Right atrium auricular region (tissue), 2 donors: ENCODE data around the gene IL21R. TPM values are rescaled to one million over a fixed set of nuclear protein-coding genes. Genes with fewer than 3 reads are reported as not detected.

Experiments
- DNase-seq: peaks from one replicate; pipeline ENCODE4 v3.0.0-alpha.2; 2019; ENCODE audit warnings: low spot score
- H3K27ac ChIP-seq, 2 donors: fragments of 200-600 bp; sonication (generic); 1 replicate in 1 of 2; 2 replicates in 1 of 2; pipeline ENCODE4 v1.5.1; 2016 to 2019
- H3K27me3 ChIP-seq, 2 donors: fragments of 200-600 bp; sonication (generic); one replicate each; pipeline versions ENCODE4 v1.5.1 to v1.6.0; 2017 to 2019
- H3K36me3 ChIP-seq: fragments of 200-600 bp; sonication (generic); one replicate; pipeline ENCODE4 v1.5.1; 2016
- H3K4me1 ChIP-seq, 2 donors: fragments of 200-600 bp; sonication (generic); one replicate each; pipeline versions ENCODE4 v1.5.1 to v1.6.0; 2017 to 2019
- H3K4me3 ChIP-seq, 2 donors: fragments of 200-600 bp; sonication (generic); 1 replicate in 1 of 2; 2 replicates in 1 of 2; pipeline ENCODE4 v1.5.1; 2017 to 2019; ENCODE audit warnings: mild to moderate bottlenecking in 1 of 2, moderate library complexity in 1 of 2
- H3K9me3 ChIP-seq, 2 donors: fragments of 200-600 bp; sonication (generic); one replicate each; pipeline ENCODE4 v1.5.1; 2019
- total RNA-seq, 2 donors: library from RNA; depleted of rRNA; stranded (reverse); fragments of >200 nt; gene quantifications; one replicate each; pipeline ENCODE4 v1.1.0, GENCODE V29; 2016
- TF ChIP-seq, protein P1 (sequence below), 2 donors: fragments of 200-600 bp; sonication (generic); IDR thresholded peaks; one replicate each; pipeline ENCODE4 v1.5.1; 2019; ENCODE audit warnings: antibody characterized with exemption in 2 of 2

Gene IL21R
- total RNA-seq, 2 donors from 2014 or later = 0.07 to 1.3 TPM

DNA sequence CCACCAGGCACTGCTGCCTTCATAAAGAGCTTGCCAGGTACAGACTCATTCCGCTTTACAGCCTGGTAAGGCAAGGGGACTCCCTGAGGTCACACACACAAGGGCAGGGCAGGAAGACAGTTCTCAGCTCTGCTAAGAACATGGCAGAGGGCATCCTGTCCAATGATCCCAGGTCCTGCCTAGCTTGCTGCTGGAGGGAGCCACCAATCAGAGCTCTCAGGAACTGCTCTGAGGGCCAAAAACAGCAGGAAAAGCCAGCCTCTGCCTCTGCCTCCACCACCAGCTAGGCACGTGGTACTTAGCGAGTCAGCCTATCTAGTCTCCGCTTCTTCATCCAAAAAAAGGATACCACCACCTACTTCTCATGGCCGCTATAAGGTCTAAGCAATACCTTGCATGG is 81.7 kb downstream of the IL21R start:
- Histone ChIP-seq H3K4me3 (no peak overlapping the region), H3K27ac (no peak overlapping the region), H3K9me3 (no peaks in the 10 kb centered on the region)

DNA sequence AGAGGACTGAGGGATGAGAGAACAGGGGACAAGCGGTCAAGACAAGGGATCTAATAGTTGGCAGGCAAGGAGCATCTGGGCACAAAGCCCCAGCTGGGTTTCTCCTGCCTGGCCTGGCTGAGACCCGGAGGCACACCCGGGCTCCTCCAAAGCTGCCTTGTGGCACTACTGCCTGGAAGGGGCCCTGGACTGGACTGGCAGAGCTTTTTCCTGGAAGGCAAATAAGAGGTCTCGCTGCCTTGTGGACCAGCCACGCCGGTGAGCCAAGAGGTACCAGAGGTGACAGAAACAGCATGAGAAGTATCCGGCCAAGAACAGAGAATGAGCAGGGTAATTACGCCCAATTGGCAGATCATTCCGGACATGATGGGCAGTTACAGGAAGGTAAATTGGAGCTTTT is 83.2 kb downstream of the IL21R start:
- DNase-seq = no peak
- no peaks in the 10 kb centered on the region for H3K4me1 ChIP-seq
- H3K27ac ChIP-seq = no peak overlapping the region
- TF ChIP-seq, protein P1, sequence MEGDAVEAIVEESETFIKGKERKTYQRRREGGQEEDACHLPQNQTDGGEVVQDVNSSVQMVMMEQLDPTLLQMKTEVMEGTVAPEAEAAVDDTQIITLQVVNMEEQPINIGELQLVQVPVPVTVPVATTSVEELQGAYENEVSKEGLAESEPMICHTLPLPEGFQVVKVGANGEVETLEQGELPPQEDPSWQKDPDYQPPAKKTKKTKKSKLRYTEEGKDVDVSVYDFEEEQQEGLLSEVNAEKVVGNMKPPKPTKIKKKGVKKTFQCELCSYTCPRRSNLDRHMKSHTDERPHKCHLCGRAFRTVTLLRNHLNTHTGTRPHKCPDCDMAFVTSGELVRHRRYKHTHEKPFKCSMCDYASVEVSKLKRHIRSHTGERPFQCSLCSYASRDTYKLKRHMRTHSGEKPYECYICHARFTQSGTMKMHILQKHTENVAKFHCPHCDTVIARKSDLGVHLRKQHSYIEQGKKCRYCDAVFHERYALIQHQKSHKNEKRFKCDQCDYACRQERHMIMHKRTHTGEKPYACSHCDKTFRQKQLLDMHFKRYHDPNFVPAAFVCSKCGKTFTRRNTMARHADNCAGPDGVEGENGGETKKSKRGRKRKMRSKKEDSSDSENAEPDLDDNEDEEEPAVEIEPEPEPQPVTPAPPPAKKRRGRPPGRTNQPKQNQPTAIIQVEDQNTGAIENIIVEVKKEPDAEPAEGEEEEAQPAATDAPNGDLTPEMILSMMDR (IDR thresholded peaks at IDR 0.05) = no peak
- no peaks in the 10 kb centered on the region for H3K9me3 ChIP-seq
- no peak overlapping the region for H3K4me3 ChIP-seq
- peaks cover 99% of the 10 kb centered on the region for H3K36me3 ChIP-seq
- no peaks in the 10 kb centered on the region for H3K27me3 ChIP-seq

More for the DNA sequence above, 81.7 kb downstream of the IL21R start:
- DNase-seq = no peak
- TF ChIP-seq, protein P1 (IDR thresholded peaks at IDR 0.05) = no peak
- H3K4me1 ChIP-seq = no peaks in the 10 kb centered on the region
- H3K36me3 ChIP-seq = peaks cover 89% of the 10 kb centered on the region
- no peaks in the 10 kb centered on the region for H3K27me3 ChIP-seq

DNA sequence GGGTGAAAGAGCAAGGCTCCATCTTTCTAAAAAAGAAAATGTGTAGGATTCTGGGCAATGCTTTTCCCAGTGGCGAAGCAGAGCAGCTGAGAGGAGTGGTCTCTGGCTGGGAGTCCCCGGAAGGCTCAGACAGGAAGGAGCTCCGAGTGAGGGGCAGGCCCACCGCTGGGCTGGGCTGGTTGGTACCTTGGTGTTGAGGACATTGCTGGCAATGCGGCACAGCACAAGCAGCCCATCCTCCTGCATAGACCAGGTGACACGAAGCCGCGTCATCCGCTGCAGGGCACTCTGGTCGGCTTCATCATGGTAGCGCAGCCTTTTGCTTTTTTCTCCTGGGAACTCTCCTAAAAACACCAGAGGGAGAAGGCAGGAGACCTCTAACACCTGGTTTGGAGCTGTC is 83.8 kb downstream of the IL21R start:
- Histone ChIP-seq H3K4me1 (no peaks in the 10 kb centered on the region), H3K27me3 (no peaks in the 10 kb centered on the region), H3K27ac (no peak overlapping the region), H3K9me3 (no peaks in the 10 kb centered on the region), H3K4me3 (no peak overlapping the region), H3K36me3 (peaks cover 98% of the 10 kb centered on the region)
- TF ChIP-seq, protein P1 (IDR thresholded peaks at IDR 0.05) = no peak
- DNase-seq = no peak

DNA sequence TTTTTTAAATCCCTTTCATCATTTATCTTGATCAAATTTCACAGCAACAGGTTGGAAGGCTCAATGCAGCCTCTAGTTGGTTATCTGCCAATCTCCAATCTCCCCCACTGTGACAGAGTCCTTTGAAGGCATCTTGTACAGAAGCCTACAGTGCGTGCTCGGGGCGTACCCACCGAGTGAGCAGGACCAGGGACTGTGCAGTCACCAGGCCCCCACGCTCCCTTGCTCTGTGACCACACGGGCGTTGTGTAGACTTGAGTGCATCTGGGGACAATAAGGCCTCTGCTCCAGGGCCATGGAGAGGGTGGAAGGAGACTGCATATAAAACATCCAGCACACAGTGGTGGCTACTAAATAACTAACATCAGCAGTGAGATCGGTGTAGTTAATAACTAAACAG is 84.4 kb downstream of the IL21R start:
- no peak for DNase-seq
- TF ChIP-seq, protein P1 (IDR thresholded peaks at IDR 0.05) = no peak
- H3K27me3 ChIP-seq = no peaks in the 10 kb centered on the region
- H3K36me3 ChIP-seq = peaks cover 97% of the 10 kb centered on the region
- no peak overlapping the region for H3K4me3 ChIP-seq
- no peaks in the 10 kb centered on the region for H3K9me3 ChIP-seq
- H3K4me1 ChIP-seq = no peaks in the 10 kb centered on the region
- no peak overlapping the region for H3K27ac ChIP-seq

DNA sequence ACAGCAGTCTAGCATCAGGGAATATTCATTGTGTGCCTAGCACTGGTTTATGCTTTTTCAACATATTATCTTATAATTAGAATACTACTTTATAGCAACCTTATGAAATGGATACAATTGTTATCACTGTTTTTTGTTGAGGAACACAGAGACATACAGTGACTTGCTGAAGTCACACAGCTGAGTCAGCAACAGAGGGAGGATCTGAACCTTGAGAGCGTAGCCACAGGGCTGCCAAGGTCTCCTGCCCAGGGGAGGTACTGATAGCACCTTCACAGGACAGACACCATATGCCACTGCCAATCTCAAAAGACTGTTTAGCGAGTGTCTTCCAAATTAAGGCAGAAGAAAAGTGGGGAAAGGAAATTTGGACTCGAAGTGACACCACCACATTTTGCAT is 84.8 kb downstream of the IL21R start:
- no peak overlapping the region for H3K4me3 ChIP-seq
- no peak overlapping the region for H3K27ac ChIP-seq
- no peaks in the 10 kb centered on the region for H3K9me3 ChIP-seq
- TF ChIP-seq, protein P1 (IDR thresholded peaks at IDR 0.05) = no peak
- no peaks in the 10 kb centered on the region for H3K4me1 ChIP-seq
- no peak for DNase-seq
- H3K36me3 ChIP-seq = peaks cover 97% of the 10 kb centered on the region
- no peaks in the 10 kb centered on the region for H3K27me3 ChIP-seq

DNA sequence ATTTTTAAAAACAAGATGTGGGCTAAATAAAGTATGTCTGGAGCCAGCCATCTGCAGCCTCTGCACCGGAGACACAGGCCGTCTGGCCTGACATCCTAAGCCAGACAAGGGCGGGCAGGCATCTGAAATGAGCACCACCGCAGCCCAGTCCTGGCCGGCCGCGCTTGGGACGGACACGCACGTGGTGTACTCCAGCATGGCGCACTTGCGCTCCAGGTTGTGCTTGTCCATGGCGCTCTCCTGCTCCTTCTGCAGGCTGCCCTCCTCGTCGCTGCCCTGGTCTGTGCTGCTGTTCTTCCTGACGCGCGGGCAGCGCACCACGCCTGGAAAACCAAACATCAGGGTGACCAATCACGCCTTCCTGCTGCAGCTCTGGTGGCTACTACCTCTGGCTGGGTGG is 87.4 kb downstream of the IL21R start:
- H3K36me3 ChIP-seq = peaks cover 97% of the 10 kb centered on the region

More for the DNA sequence above, 87.4 kb downstream of the IL21R start:
- TF ChIP-seq, protein P1 (IDR thresholded peaks at IDR 0.05) = no peak
- peaks cover 0 to 3% of the 10 kb centered on the region in 2 donors for H3K4me1 ChIP-seq
- no peak overlapping the region for H3K27ac ChIP-seq
- no peak overlapping the region for H3K4me3 ChIP-seq
- H3K9me3 ChIP-seq = no peaks in the 10 kb centered on the region
- no peaks in the 10 kb centered on the region for H3K27me3 ChIP-seq
- DNase-seq = no peak
